DOHH2 (cell line): Measurements from ENCODE around the gene TP63.

Experiments
- H3F3A ChIP-seq: fragments of 200-600 bp; sonication (generic), shearing (Covaris generic); 2 replicates; pipeline ENCODE4 v1.6.0; 2016; ENCODE audit warnings: antibody characterized with exemption, mild to moderate bottlenecking; ENCODE audit not compliant: control insufficient read depth, insufficient read depth
- H3K27ac ChIP-seq: fragments of 200-600 bp; sonication (generic); 2 replicates; pipeline ENCODE4 v1.5.1; 2014; ENCODE audit warnings: low read depth, mild to moderate bottlenecking, low read length, moderate library complexity
- H3K27me3 ChIP-seq: fragments of 200-600 bp; sonication (generic); 2 replicates; pipeline ENCODE4 v1.6.1; 2014; ENCODE audit warnings: mild to moderate bottlenecking, low read length, mixed read lengths; ENCODE audit not compliant: control insufficient read depth
- H3K36me3 ChIP-seq: fragments of 200-600 bp; sonication (generic); 2 replicates; pipeline ENCODE4 v1.6.1; 2014; ENCODE audit warnings: mild to moderate bottlenecking, low read length, moderate library complexity, mixed read lengths; ENCODE audit not compliant: control insufficient read depth
- H3K4me1 ChIP-seq: fragments of 200-600 bp; sonication (generic); 2 replicates; pipeline ENCODE4 v1.6.1; 2014; ENCODE audit warnings: mild to moderate bottlenecking, low read length, mixed read lengths; ENCODE audit not compliant: control insufficient read depth
- H3K4me2 ChIP-seq: fragments of 200-600 bp; sonication (generic); 2 replicates; pipeline ENCODE4 v1.6.0; 2014; ENCODE audit warnings: mild to moderate bottlenecking, low read length, moderate library complexity
- H3K4me3 ChIP-seq: fragments of 200-600 bp; sonication (generic); 2 replicates; pipeline ENCODE4 v1.5.1; 2014; ENCODE audit warnings: mild to moderate bottlenecking, low read length, mixed read lengths
- H3K79me2 ChIP-seq: fragments of 200-600 bp; sonication (generic); 2 replicates; pipeline ENCODE4 v1.6.1; 2014; ENCODE audit warnings: mild to moderate bottlenecking, low read length, mixed read lengths; ENCODE audit not compliant: control insufficient read depth
- H3K9me2 ChIP-seq: fragments of 200-600 bp; sonication (generic); replicated peaks from 2 replicates; pipeline ENCODE4 v1.6.1; 2014; ENCODE audit warnings: mild to moderate bottlenecking, low read length, mixed read lengths; ENCODE audit not compliant: control insufficient read depth
- H3K9me3 ChIP-seq: fragments of 200-600 bp; sonication (generic); 2 replicates; pipeline ENCODE4 v1.6.1; 2014; ENCODE audit warnings: antibody characterized with exemption, low read length, mixed read lengths; ENCODE audit not compliant: control insufficient read depth, insufficient read depth
- H4K20me1 ChIP-seq: fragments of 200-600 bp; sonication (generic); 2 replicates; pipeline ENCODE4 v1.6.0; 2014; ENCODE audit warnings: low read depth, mild to moderate bottlenecking, antibody characterized with exemption, low read length, moderate library complexity; ENCODE audit not compliant: control insufficient read depth, insufficient read depth
- EZH2phosphoT487 ChIP-seq: fragments of 200-600 bp; sonication (generic); IDR thresholded peaks from 2 replicates; pipeline ENCODE4 v1.6.1; 2017; ENCODE audit warnings: borderline replicate concordance, mild to moderate bottlenecking, antibody characterized with exemption, low read length, moderate library complexity, mixed read lengths
- TF ChIP-seq, protein P1 (sequence below): fragments of 200-600 bp; sonication (generic); IDR thresholded peaks from one replicate; pipeline ENCODE4 v1.5.1; 2014; ENCODE audit warnings: antibody characterized with exemption, mild to moderate bottlenecking, low read depth, low read length; ENCODE audit not compliant: poor library complexity, severe bottlenecking

The TP63 gene

DNA sequence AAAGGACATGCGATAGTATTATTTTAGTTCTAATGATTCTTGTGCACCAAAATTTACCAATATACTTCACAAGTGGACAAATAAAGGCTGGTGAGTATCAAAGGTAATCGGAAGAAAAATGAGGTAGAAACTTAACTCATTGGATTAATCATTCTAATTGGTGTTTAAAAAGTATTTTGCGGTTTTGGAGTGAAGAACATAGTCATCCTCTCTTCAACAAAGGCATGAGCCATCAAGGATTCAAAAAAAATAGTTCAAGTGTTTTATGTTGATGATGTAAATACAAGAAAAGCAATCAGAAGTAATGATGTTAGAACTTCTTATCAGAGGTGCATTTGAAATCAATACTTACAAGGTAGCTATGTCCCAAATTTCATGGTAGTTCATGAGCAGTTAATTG, 268.0 kb downstream of the TP63 start:
- TF ChIP-seq, protein P1, sequence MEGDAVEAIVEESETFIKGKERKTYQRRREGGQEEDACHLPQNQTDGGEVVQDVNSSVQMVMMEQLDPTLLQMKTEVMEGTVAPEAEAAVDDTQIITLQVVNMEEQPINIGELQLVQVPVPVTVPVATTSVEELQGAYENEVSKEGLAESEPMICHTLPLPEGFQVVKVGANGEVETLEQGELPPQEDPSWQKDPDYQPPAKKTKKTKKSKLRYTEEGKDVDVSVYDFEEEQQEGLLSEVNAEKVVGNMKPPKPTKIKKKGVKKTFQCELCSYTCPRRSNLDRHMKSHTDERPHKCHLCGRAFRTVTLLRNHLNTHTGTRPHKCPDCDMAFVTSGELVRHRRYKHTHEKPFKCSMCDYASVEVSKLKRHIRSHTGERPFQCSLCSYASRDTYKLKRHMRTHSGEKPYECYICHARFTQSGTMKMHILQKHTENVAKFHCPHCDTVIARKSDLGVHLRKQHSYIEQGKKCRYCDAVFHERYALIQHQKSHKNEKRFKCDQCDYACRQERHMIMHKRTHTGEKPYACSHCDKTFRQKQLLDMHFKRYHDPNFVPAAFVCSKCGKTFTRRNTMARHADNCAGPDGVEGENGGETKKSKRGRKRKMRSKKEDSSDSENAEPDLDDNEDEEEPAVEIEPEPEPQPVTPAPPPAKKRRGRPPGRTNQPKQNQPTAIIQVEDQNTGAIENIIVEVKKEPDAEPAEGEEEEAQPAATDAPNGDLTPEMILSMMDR, result no peak
- TF ChIP-seq EZH2phosphoT487, result no peak
- H3K9me3 ChIP-seq, result no peaks in the 10 kb centered on the region
- H3K36me3 ChIP-seq, result no peaks in the 10 kb centered on the region
- H3K4me2 ChIP-seq, result no peak overlapping the region
- no peaks in the 10 kb centered on the region for H3K4me1 ChIP-seq
- H3K79me2 ChIP-seq, result no peaks in the 10 kb centered on the region
- H3K27ac ChIP-seq, result no peak overlapping the region
- H4K20me1 ChIP-seq, result no peaks in the 10 kb centered on the region
- H3F3A ChIP-seq, result no peaks in the 10 kb centered on the region
- H3K9me2 ChIP-seq, result no peaks in the 10 kb centered on the region
- H3K27me3 ChIP-seq, result no peaks in the 10 kb centered on the region
- no peak overlapping the region for H3K4me3 ChIP-seq

DNA sequence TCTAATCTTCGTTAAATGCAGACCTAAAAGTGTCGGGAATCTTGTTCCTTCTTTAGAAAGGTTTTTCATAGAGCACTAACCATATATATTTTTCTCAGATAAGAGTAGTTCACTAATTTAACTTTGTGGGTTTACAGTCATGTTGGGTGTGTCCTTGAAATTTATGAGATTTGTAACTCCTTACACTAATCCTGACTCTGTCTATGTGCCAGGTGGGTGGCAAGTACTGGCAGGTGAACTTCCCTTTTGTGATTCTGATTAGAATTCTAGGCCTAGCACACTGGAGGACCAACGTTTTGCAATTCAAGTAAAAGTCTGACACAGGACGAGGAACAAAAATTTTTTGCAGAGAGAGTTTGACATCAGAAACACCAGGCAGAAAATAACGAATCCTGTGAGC, 269.4 kb downstream of the TP63 start:
- H3K4me2 ChIP-seq, result no peak overlapping the region
- no peak overlapping the region for H3K4me3 ChIP-seq
- H3K4me1 ChIP-seq, result no peaks in the 10 kb centered on the region
- H3K27me3 ChIP-seq, result no peaks in the 10 kb centered on the region
- H3K36me3 ChIP-seq, result no peaks in the 10 kb centered on the region
- no peak overlapping the region for H3K27ac ChIP-seq
- H3K9me3 ChIP-seq, result no peaks in the 10 kb centered on the region
- no peaks in the 10 kb centered on the region for H3K9me2 ChIP-seq
- TF ChIP-seq, protein P1, result no peak
- no peak for TF ChIP-seq EZH2phosphoT487
- H3F3A ChIP-seq, result no peaks in the 10 kb centered on the region
- H4K20me1 ChIP-seq, result no peaks in the 10 kb centered on the region
- no peaks in the 10 kb centered on the region for H3K79me2 ChIP-seq

DNA sequence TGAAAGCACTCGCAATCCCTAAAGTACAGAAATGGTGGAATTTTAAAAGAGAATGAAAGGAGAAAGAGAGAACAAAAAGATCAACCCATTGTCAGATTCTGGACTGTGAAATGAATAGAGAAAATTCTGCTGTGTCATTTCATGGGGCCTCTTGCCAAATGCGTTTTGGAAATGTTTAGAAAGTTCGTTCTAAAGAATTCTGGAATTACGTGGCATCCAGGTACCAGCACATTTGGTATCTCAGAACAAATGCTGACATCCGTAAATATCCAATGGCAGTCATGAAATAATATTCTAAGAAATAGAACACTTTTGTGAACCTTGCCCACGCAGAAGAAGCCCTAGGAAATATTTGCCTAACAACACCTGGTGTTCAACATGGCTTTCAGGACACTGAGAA, 270.3 kb downstream of the TP63 start:
- no peak overlapping the region for H3K27ac ChIP-seq
- H3K9me3 ChIP-seq, result no peaks in the 10 kb centered on the region
- H4K20me1 ChIP-seq, result no peaks in the 10 kb centered on the region
- H3K36me3 ChIP-seq, result no peaks in the 10 kb centered on the region
- no peaks in the 10 kb centered on the region for H3F3A ChIP-seq
- no peaks in the 10 kb centered on the region for H3K9me2 ChIP-seq
- H3K4me2 ChIP-seq, result no peak overlapping the region
- no peaks in the 10 kb centered on the region for H3K4me1 ChIP-seq
- no peaks in the 10 kb centered on the region for H3K27me3 ChIP-seq
- no peak overlapping the region for H3K4me3 ChIP-seq
- TF ChIP-seq, protein P1, result no peak
- TF ChIP-seq EZH2phosphoT487, result no peak
- no peaks in the 10 kb centered on the region for H3K79me2 ChIP-seq
